ENCODE results near the gene MARCHF3.

Gene MARCHF3

DNA sequence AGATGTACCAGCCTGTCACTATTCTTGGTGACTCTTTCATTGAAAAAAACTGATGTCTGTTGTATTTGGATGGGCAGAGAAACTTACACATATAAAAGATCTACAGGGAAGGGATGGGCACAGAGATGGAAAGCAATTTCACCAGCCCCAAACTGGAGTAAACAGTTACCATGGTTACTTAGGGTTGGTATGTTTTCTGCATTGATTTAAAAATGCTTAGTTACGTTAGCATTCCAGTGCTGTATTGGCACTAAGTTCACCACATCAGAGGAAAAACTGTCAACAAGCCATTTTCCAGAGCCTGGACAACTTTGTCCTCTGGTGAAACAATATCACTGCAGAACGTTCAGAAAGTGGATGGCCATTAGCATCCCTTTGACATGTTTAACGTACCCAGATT, 28.0 kb downstream of the MARCHF3 start:
- Histone ChIP-seq H3K27me3 (ENCODE audit: insufficient read depth, low read depth, severe bottlenecking) (no peaks in the 10 kb centered on the region), H3K27ac (no peak overlapping the region), H3K9me3 (ENCODE audit: severe bottlenecking) (no peaks in the 10 kb centered on the region), H3K4me3 (ENCODE audit: low read depth, low read length) (no peak overlapping the region), H3K36me3 (no peaks in the 10 kb centered on the region)
- no peak for TF ChIP-seq CTCF (IDR thresholded peaks at IDR 0.05; ENCODE audit: low read depth, low read length)
- no peak for DNase-seq

DNA sequence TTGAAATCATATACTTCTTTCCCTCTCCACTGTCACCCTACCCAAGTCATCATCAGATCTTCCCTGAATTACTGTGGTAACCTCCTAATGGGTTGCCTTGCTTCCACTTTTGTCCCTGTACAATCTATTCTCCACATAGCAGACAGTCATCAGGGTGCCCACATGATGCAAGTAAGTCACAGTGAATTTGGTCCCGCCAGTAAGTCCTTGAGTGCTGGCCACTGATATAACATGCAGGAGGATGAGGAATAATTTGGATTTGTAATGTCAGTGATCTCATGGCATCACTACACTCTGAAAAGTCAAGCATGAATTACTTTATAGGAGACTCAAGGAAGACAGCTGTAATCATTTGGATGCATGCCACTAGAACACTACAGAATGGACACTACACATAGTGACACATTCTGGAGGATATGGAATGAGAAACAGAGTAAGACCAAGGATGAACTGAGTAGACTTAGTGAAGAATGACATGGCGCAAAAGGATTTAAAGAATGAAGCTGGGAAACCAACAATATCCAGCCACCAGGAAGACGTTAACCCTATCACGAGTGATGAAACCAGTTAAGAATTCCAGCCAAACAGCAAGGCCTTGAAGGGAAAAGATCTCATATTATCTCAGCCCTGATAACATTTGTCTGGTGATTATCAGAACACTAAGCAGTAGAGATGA, 28.6 kb downstream of the MARCHF3 start:
- no peaks in the 10 kb centered on the region for H3K36me3 ChIP-seq
- DNase-seq, result no peak
- H3K4me3 ChIP-seq (ENCODE audit: low read depth, low read length), result no peak overlapping the region
- no peaks in the 10 kb centered on the region for H3K27me3 ChIP-seq (ENCODE audit: insufficient read depth, low read depth, severe bottlenecking)
- no peak overlapping the region for H3K27ac ChIP-seq
- TF ChIP-seq CTCF (IDR thresholded peaks at IDR 0.05; ENCODE audit: low read depth, low read length), result no peak
- H3K9me3 ChIP-seq (ENCODE audit: severe bottlenecking), result no peaks in the 10 kb centered on the region

- Histone ChIP-seq H3K4me3 (ENCODE audit: low read depth, low read length) (no peak overlapping the region), H3K27me3 (ENCODE audit: insufficient read depth, low read depth, severe bottlenecking) (no peaks in the 10 kb centered on the region), H3K36me3 (no peaks in the 10 kb centered on the region), H3K27ac (no peak overlapping the region), H3K9me3 (ENCODE audit: severe bottlenecking) (no peaks in the 10 kb centered on the region)
- no peak for TF ChIP-seq CTCF (IDR thresholded peaks at IDR 0.05; ENCODE audit: low read depth, low read length)
- DNase-seq, result no peak
These were observed 31.3 kb downstream of the MARCHF3 start for GRCh38 chr5:126998895-126999570.

DNA sequence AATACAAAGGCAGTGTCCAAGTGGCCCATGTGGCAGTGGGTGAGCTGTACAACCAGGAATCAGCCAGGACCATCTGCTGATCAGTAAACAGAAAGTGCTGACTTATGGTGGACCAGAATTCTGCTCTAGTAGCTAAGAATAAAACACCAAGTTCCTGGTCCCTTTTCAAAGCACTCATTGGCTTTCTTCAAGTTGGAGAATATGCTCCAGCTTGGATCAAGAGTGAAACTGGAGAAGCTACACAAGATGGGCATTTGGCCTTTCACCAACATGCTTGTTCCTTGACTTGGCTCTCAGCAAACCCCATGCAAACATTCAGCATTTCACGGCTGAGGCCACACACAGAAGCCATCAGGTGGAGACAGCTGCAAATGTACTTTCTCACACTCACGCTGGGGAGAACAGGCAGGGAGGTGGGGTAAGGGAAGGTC, 32.1 kb downstream of the MARCHF3 start:
- Histone ChIP-seq H3K9me3 (ENCODE audit: severe bottlenecking) (no peaks in the 10 kb centered on the region), H3K4me3 (ENCODE audit: low read depth, low read length) (no peak overlapping the region), H3K27ac (no peak overlapping the region), H3K27me3 (ENCODE audit: insufficient read depth, low read depth, severe bottlenecking) (no peaks in the 10 kb centered on the region), H3K36me3 (no peaks in the 10 kb centered on the region)
- no peak for DNase-seq
- no peak for TF ChIP-seq CTCF (IDR thresholded peaks at IDR 0.05; ENCODE audit: low read depth, low read length)

GRCh38 chr5:126995689-126996088, 34.7 kb downstream of the MARCHF3 start:
- H3K9me3 ChIP-seq (ENCODE audit: severe bottlenecking), result no peaks in the 10 kb centered on the region
- no peak for DNase-seq
- no peak overlapping the region for H3K27ac ChIP-seq
- H3K27me3 ChIP-seq (ENCODE audit: insufficient read depth, low read depth, severe bottlenecking), result no peaks in the 10 kb centered on the region
- no peak for TF ChIP-seq CTCF (IDR thresholded peaks at IDR 0.05; ENCODE audit: low read depth, low read length)
- H3K36me3 ChIP-seq, result no peaks in the 10 kb centered on the region
- H3K4me3 ChIP-seq (ENCODE audit: low read depth, low read length), result no peak overlapping the region

Data from WERI-Rb-1 (cell line).